ENCODE measurements around the gene PCF11. TPM values are rescaled to one million over a fixed set of nuclear protein-coding genes. Genes with fewer than 3 reads are reported as not detected.
"Not testable (repeated sequence)": the region's sequence is repeated elsewhere in the genome, so short reads cannot be mapped to it uniquely, and the experiment has no call there.

The PCF11 gene
- total RNA-seq, 2 donors from 2014 or later = 53.4 to 74.2 TPM

DNA sequence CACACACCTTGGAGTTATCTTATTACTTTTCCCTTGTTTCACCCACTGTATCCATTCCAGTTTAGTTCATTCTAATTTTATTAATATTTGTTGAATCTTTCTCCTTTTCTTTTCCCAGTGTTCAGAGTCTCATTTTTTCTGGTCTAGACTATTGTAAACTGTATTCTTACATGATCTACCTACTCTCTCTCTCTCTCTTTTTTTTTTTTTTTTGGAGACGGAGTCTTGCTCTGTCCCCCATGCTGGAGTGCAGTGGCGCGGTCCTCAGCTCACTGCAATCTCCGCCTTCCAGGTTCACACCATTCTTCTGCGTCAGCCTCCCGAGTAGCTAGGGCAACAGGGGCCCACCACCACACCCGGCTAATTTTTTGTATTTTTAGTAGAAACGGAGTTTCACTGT is 38.7 kb downstream of the PCF11 start:
- 92 to 99% methylated on average over 8 of the region's 8 CpGs for WGBS, 2 donors
- H3K36me3 ChIP-seq (replicated peaks in 1 of 2; ENCODE audit: insufficient read depth in 1 of 2, low read depth in 2 of 2) = no peaks in the 10 kb centered on the region
- H3K4me1 ChIP-seq = peaks cover 42% of the 10 kb centered on the region
- H3K27ac ChIP-seq = no peak overlapping the region
- no peak for ATAC-seq
- DNase-seq = no peak
- intact Hi-C loops (cut with DNase I) = no loop called here
- no peak for TF ChIP-seq POLR2A (IDR thresholded peaks at IDR 0.05)
- TF ChIP-seq, protein P1, sequence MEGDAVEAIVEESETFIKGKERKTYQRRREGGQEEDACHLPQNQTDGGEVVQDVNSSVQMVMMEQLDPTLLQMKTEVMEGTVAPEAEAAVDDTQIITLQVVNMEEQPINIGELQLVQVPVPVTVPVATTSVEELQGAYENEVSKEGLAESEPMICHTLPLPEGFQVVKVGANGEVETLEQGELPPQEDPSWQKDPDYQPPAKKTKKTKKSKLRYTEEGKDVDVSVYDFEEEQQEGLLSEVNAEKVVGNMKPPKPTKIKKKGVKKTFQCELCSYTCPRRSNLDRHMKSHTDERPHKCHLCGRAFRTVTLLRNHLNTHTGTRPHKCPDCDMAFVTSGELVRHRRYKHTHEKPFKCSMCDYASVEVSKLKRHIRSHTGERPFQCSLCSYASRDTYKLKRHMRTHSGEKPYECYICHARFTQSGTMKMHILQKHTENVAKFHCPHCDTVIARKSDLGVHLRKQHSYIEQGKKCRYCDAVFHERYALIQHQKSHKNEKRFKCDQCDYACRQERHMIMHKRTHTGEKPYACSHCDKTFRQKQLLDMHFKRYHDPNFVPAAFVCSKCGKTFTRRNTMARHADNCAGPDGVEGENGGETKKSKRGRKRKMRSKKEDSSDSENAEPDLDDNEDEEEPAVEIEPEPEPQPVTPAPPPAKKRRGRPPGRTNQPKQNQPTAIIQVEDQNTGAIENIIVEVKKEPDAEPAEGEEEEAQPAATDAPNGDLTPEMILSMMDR (IDR thresholded peaks at IDR 0.05) = no peak
- H3K4me3 ChIP-seq = no peak overlapping the region
- H3K9me3 ChIP-seq = no peaks in the 10 kb centered on the region
- H3K27me3 ChIP-seq = no peaks in the 10 kb centered on the region

DNA sequence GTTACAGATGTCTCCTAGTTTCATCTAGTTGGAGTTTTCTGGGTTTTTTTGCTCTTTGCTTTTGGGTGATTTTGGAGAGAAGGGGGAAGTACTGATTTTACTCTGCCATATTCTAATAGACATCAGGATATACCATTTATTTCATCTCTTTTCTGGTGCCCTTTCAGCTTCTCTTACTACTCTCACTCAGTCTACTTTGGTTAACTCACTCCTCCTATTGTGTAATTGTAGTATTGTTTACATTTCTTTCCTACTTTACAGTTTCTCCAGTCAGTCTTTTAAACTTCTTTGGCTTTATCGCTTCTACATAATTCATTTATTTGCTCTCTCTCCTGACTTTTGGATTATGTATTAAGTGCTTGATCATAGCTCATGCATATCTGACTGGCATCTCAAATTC is 43.1 kb downstream of the PCF11 start:
- Histone ChIP-seq H3K27ac (no peak overlapping the region), H3K9me3 (no peaks in the 10 kb centered on the region), H3K36me3 (replicated peaks in 1 of 2; ENCODE audit: insufficient read depth in 1 of 2, low read depth in 2 of 2) (no peaks in the 10 kb centered on the region), H3K4me1 (peaks cover 24% of the 10 kb centered on the region), H3K4me3 (no peak overlapping the region), H3K27me3 (no peaks in the 10 kb centered on the region)
- DNase-seq (no peak), ATAC-seq (no peak)
- 54 to 60% methylated on average over 1 of the region's 1 CpG for WGBS, 2 donors
- intact Hi-C loops (cut with DNase I) = no loop called here
- TF ChIP-seq POLR2A (IDR thresholded peaks at IDR 0.05) = no peak
- TF ChIP-seq, protein P1 (IDR thresholded peaks at IDR 0.05) = no peak

DNA sequence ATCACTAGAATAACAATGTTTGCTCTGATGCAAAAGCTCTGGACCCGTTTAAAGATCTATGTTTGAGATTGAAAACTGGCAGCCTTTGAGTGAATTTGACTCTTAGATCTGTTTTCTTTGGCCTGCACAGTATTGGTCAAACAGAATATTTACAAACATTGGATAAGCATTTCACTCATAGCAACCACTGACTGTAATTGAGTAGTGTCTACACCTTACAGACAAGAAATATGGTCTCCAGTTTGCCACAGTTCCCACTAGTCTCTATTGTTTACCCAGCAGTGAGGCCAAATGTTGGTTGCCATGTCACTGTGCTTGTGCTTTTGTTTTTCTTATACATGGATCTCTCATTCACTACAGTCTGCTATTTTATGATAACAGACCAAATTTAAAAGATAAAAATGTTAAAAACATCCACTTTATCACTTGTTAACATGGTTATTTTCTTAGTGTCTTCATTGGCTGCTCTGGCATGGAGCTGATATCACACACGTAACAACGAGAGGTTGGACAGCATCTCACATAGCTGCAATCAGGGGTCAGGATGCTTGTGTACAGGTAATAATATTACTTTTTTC is 48.8 kb downstream of the PCF11 start:
- H3K4me3 ChIP-seq = no peak overlapping the region
- no peak for DNase-seq
- no peaks in the 10 kb centered on the region for H3K9me3 ChIP-seq
- intact Hi-C loops (cut with DNase I) = no loop called here
- ATAC-seq = no peak
- peaks cover 0 to 4% of the 10 kb centered on the region in 2 donors for H3K36me3 ChIP-seq (replicated peaks in 1 of 2; ENCODE audit: insufficient read depth in 1 of 2, low read depth in 2 of 2)
- TF ChIP-seq, protein P1 (IDR thresholded peaks at IDR 0.05) = no peak
- no peak for TF ChIP-seq POLR2A (IDR thresholded peaks at IDR 0.05)
- no peaks in the 10 kb centered on the region for H3K27me3 ChIP-seq
- WGBS, 2 donors = 83 to 86% methylated on average over 3 of the region's 3 CpGs
- H3K27ac ChIP-seq = no peak overlapping the region
- H3K4me1 ChIP-seq = no peaks in the 10 kb centered on the region

DNA sequence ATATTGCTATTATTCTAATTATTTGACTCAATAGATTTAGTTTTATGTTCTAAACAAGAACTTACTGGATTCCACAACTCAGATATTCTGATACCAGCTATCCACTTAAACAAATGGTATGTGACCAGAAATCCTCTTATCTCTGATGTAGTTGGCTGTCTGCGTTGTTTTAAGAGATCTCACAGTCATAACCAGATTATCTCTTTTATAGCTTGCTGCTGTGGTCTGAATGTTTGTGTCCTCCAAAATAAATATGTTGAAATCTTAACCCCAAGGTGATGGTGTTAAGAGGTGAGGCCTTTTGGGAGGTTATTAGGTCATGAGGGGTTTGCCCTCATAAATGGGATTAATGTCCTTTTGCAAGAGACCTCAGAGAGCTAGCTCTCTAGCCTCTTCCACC is 49.3 kb downstream of the PCF11 start:
- no peak for DNase-seq
- ATAC-seq = no peak
- Histone ChIP-seq H3K27me3 (no peaks in the 10 kb centered on the region), H3K9me3 (no peaks in the 10 kb centered on the region), H3K27ac (no peak overlapping the region), H3K4me3 (no peak overlapping the region), H3K36me3 (replicated peaks in 1 of 2; ENCODE audit: insufficient read depth in 1 of 2, low read depth in 2 of 2) (peaks cover 0 to 4% of the 10 kb centered on the region in 2 donors), H3K4me1 (no peaks in the 10 kb centered on the region)
- TF ChIP-seq, protein P1 (IDR thresholded peaks at IDR 0.05) = no peak
- TF ChIP-seq POLR2A (IDR thresholded peaks at IDR 0.05) = no peak
- intact Hi-C loops (cut with DNase I) = no loop called here
- 80 to 84% methylated on average over 1 of the region's 1 CpG for WGBS, 2 donors

DNA sequence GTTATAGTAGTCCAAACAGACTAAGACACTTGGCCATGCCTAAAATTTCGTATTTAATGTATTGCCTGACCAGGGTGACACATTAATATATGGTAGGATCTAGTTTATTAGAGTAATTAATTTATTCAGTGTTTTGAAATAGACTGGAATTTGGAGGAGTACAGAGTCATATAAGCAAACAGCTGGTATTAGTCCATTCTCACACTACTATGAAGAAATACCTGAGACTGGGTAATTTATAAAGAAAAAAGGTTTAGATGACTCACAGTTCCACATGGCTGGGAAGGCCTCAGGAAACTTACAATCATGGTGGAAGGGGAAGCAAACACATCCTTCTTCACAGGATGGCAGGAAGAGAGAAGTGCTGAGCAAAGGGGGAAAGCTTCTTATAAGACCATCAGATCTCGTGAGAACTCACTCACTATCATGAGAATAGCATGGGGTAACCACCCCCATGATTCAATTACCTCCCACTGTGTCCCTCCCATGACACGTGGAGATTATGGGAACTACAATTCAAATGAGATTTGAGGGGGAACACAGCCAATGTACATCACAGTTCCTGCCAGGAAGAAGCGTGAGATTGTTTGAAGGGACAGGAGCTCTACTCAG is 49.9 kb downstream of the PCF11 start:
- intact Hi-C loops (cut with DNase I); H3K4me3 ChIP-seq; ATAC-seq; H3K4me1 ChIP-seq; H3K27me3 ChIP-seq; H3K27ac ChIP-seq; DNase-seq; H3K36me3 ChIP-seq (replicated peaks in 1 of 2; ENCODE audit: insufficient read depth in 1 of 2, low read depth in 2 of 2); H3K9me3 ChIP-seq: not testable (repeated sequence)
- WGBS, 2 donors = 61 to 63% methylated on average over 4 of the region's 4 CpGs
